Hypothalamus (tissue), 51 donors: ENCODE measurements around the gene PDCD1.
"Not testable (repeated sequence)": the region's sequence is repeated elsewhere in the genome, so short reads cannot be mapped to it uniquely, and the experiment has no call there.

Source experiments
- DNase-seq, 51 donors: peaks; one replicate each; lab custom pipeline; 2025; lab: John Stamatoyannopoulos, UW

Gene PDCD1

GRCh38 chr2:241817126-241817820 is 41.4 kb downstream of the PDCD1 start:
- no peak for DNase-seq

GRCh38 chr2:241816431-241817121 is 42.1 kb downstream of the PDCD1 start:
- DNase-seq: no peak

- DNase-seq: no peak
Observed at GRCh38 chr2:241815477-241816430, 42.9 kb downstream of the PDCD1 start.

GRCh38 chr2:241814643-241815476 is 43.8 kb downstream of the PDCD1 start:
- no peak for DNase-seq

GRCh38 chr2:241814393-241814642 is 44.4 kb downstream of the PDCD1 start:
- no peak for DNase-seq

GRCh38 chr2:241813644-241814392 is 44.9 kb downstream of the PDCD1 start:
- DNase-seq: no peak

GRCh38 chr2:241812730-241813643 is 45.7 kb downstream of the PDCD1 start:
- DNase-seq: peak in 26 of 51 donors; percentile 15 to 70 (median 51)

GRCh38 chr2:241811952-241812729 is 46.6 kb downstream of the PDCD1 start:
- DNase-seq: no peak

GRCh38 chr2:241811201-241811951 is 47.3 kb downstream of the PDCD1 start:
- DNase-seq: peak in 38 of 51 donors; percentile 28 to 85 (median 73)

- peak in 40 of 51 donors; percentile 36 to 93 (median 74) for DNase-seq
Observed at GRCh38 chr2:241810307-241811200, 48.1 kb downstream of the PDCD1 start.

- no peak for DNase-seq
Observed at GRCh38 chr2:241809383-241810306, 49.0 kb downstream of the PDCD1 start.

- peak in 3 of 51 donors; percentile 6 to 37 (median 19) for DNase-seq
Observed at GRCh38 chr2:241808721-241809382, 49.8 kb downstream of the PDCD1 start, which contains the start of gene NEU4. TSS of gene NEU4 (plus strand) at chr2:241809193. CDS start at chr2:241814485, 5,292 bp downstream.

- DNase-seq: no peak
Observed at GRCh38 chr2:241808051-241808720, 50.5 kb downstream of the PDCD1 start.

GRCh38 chr2:241806217-241806616 is 52.5 kb downstream of the PDCD1 start:
- not testable (repeated sequence) for DNase-seq
